GM18511 (cell line): ENCODE measurements around the gene NRP2.
A peak's percentile ranks its signal among the peaks of the same experiment; 100 is the strongest.

Source experiments
- ATAC-seq: cut with Tn5 transposase; IDR thresholded peaks from one replicate; pipeline ENCODE4 v1.9.1; 2021; ENCODE audit warnings: mild to moderate bottlenecking, moderate library complexity; ENCODE audit not compliant: unreplicated experiment

Gene NRP2

DNA sequence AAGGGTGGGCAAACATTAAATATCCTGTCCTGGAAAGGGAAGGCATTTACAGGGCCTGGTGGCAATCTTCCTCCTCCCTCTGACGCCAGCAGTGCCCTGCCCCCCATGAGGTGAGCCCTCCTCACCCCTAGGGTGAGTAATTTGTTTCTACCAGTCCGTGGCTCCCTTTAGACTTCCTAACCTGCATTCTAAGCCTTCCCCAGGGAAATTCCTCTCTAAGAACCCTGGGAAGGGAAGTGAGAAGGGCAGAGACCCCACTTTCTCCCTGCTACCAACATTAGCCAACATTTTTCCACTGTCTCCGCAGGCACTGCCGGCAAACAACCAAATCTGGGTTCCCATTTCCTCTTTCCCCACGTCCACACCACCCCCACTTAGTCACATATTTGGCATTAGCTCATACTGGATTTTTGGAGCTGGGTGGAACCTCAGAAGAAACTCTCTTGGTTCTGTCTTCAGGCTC lies 69.3 kb downstream of the NRP2 start:
- ATAC-seq, result no peak

DNA sequence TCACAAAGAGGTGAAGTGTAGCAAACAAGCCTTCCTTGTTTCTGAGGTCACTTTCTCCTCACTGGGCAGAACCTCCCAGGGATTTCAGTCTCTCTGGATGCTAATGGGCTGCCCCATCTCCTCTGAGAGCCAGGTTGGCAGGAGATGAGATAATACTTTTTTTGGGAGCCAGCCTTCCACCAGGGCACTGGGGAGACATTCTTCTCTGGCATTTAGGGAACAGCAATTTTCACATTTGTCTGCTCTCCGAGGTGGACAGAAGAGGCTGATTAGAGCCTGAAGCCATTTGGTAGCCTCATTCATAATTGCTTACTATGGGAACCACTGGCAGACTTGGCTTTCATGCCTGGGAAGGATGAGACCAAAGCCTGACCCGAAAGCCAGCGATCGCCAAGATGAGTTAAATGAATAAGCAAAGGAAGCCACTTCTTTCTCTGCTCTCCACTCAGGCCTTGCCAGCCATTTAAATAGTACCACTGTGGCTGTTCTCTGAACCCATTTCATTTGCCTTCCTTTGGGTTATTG lies 70.1 kb downstream of the NRP2 start:
- ATAC-seq, result no peak

DNA sequence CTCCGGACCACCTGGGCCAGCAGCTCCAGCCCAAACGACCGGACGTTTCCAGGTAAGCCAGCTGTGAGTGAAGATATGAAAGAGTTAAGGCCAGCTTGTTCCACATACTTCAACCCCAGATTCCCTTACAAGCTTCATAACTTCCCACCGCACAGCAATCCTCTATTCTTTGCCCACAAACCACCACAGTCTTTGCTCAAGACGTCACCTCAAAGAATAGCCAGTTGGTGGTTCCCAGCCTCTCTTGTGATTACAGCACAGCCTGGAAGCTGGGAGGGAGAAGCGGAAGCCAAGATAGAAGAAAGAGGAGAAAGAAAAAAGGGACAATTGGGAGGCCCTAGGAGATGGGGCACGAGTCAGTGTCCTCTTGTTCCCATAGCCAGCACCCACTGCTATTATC lies 70.6 kb downstream of the NRP2 start:
- no peak for ATAC-seq

DNA sequence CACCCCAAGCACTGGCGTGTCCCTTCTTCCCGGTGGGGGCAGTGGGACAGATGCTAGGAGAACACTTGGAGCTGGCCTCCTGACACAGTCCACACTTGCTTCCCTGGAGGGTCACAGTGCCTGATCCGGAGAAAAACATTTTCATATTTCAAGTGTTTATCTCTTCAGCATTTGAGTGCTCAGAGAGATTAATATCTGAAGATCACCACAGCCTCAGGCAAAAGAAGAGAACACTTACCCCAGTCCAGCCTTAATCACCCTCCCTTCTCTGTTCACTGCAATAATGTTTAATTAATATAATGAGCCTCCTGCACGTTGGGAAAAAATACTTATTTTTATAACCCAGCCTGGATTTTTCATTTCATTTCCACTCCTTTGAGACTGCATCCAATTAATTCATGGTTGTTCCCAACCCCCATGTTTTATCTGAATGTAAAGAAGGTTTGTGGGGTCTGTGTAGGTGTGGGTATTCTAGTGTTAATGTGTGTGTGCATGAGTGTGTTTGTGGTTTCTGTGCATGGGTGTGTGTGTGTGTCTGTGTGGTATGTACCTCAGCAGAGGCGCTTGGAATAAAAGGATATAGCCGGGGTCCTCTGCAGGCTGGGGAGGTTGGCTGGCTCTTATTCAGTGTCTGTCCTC lies 72.1 kb downstream of the NRP2 start:
- no peak for ATAC-seq

DNA sequence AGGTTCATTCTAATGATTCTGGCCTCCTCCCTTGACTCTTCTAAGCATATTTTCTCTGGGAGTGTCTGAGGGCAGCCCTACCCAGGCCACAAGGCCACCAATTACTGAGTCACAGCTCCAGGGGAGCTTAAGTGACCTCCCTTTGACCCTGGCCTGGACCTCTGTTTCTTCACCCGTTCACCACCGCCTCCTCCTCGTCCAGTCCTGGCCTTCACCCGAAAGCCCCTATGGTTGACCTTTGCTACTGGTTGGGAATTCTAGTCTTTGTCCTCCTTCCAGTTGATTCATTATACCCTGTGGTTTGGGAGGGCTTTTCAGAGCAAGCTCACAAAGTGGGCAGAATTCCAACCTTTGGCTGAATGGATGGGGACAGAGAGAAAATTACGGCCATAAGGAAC lies 72.6 kb downstream of the NRP2 start:
- ATAC-seq, result no peak

DNA sequence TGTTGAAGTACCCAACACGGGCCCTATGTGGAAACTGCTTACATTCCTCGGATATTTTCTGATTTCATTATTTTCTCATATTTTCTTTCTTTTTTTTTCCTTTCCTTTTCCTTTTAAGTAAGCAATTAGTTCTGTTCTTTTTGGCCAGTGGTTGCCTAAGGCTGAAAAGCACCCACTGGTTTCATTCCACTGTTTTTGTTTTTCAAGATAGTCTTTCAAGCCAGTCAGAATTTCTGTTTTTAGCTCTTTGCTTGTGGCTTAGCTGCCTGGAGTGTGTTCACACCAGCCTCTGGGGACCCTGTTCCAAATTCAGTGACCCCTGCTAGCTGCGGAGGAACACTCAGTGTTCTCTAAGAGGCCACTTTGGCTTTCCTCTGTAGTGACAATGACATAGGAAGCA lies 73.6 kb downstream of the NRP2 start:
- ATAC-seq, result no peak

DNA sequence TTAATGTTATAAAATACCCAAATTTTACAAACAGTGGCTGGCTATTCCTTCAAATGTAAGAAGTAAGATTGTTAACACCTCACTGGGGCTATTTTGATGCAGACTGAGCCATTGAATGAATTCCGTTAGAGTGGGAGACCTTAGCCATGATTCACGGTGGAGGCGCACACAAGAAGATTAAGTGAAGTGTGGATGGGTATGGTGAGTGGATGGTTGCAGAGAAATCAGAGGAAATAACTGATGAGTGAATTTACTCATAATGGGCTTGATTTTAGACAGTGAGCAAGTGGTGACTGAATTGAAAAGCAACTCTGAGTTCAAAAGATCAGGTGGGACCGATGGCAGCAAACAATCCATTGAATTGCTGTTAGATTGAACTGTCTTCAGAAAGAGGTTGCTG lies 75.0 kb downstream of the NRP2 start:
- no peak for ATAC-seq

DNA sequence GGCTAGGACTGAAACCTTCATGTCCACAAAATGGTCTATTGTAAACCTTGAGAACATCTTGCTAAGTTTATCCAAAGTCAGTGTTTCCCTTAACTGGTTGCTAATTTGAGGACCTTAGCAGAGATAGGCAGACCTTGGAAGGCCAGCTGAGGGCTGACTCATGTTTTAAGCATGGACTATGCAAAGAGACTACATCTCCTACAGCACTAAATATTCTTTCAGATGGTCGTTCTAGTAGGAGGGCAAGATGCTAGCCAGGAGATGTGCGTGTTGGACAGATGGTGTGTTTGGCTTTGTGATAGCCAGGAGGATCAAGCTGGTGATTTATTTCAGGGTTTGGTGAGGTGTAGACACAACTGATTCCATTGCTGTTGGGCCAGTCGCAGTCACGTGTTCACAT lies 75.8 kb downstream of the NRP2 start:
- ATAC-seq, result no peak

DNA sequence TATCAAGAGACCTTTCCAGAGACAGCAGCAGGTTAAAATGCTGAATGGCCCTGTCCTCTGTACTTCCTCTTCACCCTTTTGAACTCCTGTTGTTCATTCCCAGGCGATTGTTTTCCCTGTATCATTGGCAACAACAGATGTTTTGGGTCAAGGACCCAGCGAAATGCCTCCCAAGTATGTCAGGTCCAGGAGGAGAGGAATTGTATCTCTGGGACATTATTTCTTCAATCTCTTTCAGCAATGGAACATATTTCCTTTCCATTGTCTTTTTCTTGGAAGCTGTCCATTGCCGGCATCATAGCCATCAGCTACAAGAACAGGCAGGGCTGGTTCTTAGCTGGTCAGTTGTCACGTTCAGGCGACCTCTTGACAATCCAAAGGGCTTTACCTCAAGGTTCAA lies 76.2 kb downstream of the NRP2 start:
- no peak for ATAC-seq

DNA sequence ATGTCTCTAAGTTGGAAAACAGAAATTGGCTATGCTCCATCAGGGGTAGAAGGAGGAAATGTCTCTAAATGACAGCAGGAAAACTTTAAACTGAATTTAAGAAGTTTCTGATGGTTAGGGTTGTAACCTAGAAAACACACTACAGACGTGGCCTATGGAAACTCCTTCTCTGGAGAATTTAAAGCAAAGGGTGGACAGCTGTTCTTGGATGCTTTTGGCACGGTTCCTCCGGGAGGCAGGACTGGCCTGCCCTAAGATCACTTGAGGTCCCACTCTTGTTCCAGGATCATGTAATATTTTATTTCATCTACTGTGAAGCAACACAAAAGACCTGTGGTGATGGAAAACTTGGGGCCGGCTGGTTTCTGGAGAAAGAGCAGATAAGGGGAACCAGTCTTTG lies 77.0 kb downstream of the NRP2 start:
- ATAC-seq, result no peak

DNA sequence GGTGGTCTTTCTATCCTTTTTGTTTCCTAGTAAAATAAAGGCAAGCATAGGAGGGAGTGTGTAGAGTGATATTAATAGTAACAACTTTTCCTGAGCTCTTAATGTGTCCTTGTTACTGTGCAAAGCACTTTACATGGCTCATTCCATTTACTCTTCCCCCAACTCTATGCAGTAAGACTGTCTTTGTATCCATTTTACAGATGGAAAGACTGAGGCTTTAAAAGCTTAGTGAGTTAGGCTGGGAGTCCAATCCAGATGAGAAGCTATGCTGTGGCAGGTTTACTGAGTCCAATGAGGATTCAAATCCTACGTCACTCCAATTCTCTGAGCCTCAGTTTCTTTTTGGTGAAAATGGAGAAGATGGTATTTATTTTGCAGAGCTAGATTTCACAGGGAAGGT lies 77.4 kb downstream of the NRP2 start:
- no peak for ATAC-seq

DNA sequence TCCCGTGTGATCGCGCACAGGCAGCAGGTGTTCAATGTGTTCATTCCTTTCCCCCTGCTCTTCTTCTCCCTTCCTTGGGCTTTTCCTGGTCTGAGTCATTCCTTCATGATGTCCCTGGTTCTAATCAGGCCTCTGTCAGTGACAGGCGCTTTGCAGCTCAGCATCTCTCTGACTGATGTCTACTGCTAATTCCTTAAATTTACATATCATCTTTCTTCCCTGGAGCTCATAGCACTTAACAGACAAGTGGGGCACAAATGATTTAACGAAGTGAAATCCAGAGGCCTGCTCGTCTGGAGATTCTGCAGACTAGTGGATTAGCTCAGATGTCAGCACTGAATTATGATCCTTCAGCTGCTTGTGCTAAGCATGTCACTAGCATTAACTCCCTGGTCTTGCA lies 77.9 kb downstream of the NRP2 start:
- no peak for ATAC-seq

DNA sequence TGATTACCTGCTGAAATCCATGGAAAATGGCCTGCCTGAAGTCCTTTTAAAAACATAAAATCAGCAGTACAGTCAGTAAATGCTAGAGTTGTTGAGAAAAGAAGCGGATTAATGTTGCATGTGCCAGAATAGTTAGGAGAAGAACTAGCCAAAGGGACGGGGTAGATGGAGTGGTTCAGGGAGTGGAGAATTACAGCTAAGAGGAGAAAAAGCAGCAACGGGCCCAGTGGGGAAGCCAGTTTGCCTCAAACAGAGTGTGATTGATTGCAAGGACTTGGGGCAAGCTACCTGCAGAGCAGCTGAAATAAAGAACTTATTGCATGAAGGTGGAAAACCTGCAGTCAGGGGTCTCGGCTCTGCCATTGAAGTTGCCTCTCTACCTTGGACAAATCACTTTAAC lies 79.1 kb downstream of the NRP2 start:
- no peak for ATAC-seq

DNA sequence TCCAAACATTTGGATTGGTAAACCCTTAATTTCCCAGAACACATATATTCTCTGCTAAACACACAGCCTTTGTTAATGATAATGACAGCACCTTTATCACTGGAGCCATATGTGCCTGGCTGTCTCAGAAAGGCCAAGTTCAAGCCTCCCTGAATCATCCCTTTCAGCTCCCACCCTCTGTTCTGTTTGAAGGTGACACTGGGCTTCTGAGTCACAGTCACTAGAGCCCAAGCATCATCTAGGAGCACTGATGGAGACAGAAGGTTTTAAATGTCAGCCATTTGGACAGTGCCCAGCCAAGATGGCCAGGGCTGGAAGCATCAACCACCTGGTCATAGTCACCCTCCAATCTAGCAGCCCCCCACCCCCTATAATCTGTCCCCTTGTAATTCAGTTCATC lies 80.6 kb downstream of the NRP2 start:
- no peak for ATAC-seq

DNA sequence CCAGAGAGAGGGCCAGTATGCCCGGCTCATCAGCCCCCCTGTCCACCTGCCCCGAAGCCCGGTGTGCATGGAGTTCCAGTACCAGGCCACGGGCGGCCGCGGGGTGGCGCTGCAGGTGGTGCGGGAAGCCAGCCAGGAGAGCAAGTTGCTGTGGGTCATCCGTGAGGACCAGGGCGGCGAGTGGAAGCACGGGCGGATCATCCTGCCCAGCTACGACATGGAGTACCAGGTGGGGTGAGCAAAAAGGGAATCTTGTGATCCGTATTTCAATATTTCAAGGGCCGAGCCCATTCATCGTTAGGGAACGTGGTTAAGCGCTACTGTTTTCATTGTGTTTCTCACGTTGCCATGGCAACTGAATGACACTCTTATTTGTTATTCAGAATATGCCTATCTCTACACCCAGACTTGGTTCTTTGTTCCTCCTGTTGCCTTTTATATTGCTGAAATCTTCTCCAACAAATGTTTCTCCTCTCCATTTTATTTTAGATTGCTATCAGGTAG lies 81.5 kb downstream of the NRP2 start:
- peak; percentile 46 for ATAC-seq

DNA sequence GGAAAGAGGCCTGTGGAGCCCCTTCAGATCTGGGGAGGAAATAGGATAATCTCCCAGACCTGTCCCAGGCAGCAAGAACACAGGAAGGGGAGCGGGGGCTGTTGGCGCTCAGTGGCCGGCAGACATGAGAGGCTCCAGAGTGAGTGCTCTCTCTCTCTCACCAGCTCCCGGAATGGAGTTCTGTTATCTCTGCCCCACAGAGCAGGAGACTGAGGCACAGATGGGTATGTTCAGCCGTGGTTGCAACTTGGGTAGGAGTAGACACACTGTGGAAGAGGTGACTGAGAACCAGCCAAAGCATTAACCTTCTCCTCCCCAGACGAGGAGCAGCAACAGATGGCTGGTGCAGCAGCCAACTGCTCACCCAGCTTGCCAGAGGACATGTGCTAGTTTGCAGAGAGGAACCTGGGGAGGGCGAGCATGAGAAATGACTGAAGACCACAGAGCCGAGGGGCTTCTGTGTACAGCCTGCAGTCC lies 82.0 kb downstream of the NRP2 start:
- no peak for ATAC-seq

DNA sequence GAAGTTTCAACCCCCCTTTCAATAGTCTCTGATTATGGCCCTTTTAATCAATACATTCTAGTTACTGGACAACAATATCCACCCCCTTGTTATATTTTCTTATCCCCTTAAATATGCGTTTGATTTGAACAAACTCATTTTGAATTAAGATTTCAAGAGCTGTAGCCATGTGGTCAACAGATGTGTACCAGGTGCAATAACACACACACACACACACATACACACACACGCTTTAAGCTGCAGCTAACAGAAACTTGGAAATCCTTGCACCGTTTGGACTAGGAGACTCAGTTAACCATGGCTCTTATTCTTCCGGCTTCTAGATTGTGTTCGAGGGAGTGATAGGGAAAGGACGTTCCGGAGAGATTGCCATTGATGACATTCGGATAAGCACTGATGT lies 82.8 kb downstream of the NRP2 start:
- no peak for ATAC-seq

DNA sequence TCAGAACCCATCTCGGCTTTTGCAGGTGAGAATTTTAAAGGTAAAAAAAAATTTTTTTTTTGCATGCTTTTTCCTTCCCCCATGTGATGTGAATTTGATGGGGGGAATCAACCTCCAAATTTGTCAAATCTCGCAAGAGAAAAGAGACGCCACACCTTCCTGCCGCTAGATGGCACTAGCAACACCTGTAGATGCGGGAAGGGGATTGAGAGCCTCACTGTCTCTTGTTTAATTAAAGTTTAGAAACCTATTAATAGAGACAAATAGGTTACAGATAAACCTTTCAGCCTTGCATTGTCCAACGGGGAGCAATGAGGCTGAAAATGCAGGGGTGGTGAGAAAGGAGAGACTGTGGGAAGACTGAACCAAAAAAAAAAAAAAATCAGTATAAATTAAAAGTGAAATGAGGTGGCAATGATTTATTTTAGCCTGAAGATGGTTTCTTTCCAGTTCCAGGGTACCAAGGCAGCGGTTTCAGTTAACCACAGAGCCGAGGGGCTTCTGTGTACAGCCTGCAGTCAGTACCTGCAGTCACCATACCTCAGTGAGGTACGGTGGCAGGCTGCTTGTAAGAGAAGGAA lies 84.6 kb downstream of the NRP2 start:
- ATAC-seq, result peak; percentile 62

DNA sequence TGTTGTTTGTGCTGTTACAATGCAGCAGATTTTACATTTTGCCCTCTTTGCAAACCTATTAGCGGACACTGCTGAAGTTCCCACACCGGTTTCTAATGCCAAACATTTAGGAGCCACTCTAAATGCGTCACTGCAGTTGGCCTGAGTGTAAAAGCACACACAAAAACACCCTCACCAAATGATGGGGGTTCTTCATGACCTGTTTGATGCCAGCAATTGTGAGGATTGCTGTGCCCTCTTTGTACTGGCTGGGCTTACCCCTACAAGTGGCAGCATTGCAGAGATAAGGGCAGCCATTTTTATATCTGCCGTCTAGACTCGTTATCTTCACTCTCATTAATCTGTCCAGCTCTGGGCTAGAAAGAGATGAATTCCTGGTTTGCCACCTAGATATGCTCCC lies 85.3 kb downstream of the NRP2 start:
- ATAC-seq, result no peak

DNA sequence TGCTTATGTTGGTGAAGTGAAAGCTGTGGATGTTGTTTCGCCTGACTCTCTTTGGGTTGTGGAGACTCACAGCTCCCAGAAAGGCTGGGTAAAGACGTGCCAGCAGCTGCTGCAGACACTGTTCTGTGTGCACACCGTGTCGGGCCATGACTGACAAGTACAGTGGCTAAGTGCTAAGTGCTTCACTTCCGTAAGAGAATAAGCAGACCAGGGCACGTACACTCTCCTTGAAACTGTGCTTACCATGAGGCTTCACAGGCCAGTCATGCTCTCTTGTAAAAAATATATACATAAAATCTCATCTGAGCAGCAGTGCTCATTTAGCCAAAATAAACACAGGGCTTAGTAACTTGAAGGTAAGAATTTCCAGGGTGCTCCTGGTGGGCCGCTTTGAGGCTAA lies 86.0 kb downstream of the NRP2 start:
- ATAC-seq, result no peak

DNA sequence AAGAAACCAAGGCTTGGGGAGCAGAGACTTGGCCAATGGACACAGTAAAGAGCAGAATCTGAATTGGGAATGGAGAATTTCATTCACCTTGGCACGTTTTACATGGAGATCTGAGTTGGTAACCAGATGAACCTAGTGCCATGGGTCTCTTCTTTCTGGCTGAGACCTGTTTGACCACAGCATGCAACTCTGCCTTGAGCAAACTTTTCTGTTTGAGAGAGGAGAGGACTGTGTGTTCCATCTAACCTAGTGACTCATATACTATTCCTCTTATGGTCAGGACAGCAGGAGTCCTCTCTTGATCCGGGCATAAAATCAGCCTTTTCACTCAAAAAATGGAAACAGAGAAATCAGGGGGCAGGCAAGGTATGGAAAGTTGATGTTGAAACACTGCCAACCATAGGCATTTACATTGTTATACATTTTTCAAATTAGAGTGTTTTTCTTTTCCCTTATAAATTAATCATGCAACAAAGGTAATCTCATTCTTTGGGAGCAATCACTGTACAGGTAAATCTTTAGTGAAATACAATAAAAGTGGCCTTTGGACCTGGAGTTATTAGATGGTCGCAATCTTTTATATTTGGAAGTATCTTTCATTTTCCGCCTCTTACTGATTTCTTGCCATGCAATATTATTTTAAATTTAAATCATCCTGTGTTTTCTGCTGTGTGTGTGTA lies 86.7 kb downstream of the NRP2 start:
- no peak for ATAC-seq

DNA sequence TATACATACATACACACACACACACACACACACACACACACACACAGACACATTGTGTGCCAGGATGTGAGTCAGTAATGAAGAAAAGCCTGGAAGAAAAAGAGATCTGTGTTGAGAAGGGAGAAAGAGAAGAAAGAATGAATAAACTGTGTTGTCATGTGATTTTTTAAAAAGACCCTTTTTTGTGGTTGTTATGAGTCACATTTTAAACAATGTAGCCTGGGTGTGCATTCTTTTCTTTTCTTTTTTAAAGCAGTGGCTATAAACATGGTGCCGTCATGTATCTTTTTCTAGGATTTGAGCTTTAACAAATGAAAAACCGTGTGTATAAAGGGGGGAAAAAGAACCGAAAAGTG lies 87.2 kb downstream of the NRP2 start:
- no peak for ATAC-seq
